Measurements from ENCODE around the gene USP33.
A peak's percentile ranks its signal among the peaks of the same experiment; 100 is the strongest.
"Not testable (repeated sequence)": the region's sequence is repeated elsewhere in the genome, so short reads cannot be mapped to it uniquely, and the experiment has no call there.

USP33 gene

GRCh38 chr1:77759071-77760028 lies at the start of gene USP33:
USP33 (minus strand) TSS chr1:77759852; CDS start chr1:77741697, 18,155 bp downstream.
- DNase-seq: peak; percentile 95

GRCh38 chr1:77803371-77803770 lies 43.7 kb upstream of the USP33 start:
- no peak for DNase-seq

GRCh38 chr1:77802026-77802425 lies 42.4 kb upstream of the USP33 start:
- DNase-seq: no peak

GRCh38 chr1:77797991-77798390 lies 38.3 kb upstream of the USP33 start:
- DNase-seq: no peak

GRCh38 chr1:77796695-77797405 lies 37.2 kb upstream of the USP33 start:
- peak; percentile 12 for DNase-seq

GRCh38 chr1:77794550-77794949 lies 34.9 kb upstream of the USP33 start:
- DNase-seq: no peak

GRCh38 chr1:77786093-77786741 lies 26.6 kb upstream of the USP33 start:
- not testable (repeated sequence) for DNase-seq

GRCh38 chr1:77783141-77783540 lies 23.5 kb upstream of the USP33 start:
- no peak for DNase-seq

- no peak for DNase-seq
These were observed 22.0 kb upstream of the USP33 start for GRCh38 chr1:77781683-77782082.

- peak; percentile 97 for DNase-seq
These were observed 20.1 kb upstream of the USP33 start, which contains the start of gene MIGA1 for GRCh38 chr1:77779529-77780281. MIGA1 (plus strand) TSS chr1:77779649; CDS start chr1:77783253, 3,604 bp downstream.

- DNase-seq: no peak
These were observed 16.5 kb upstream of the USP33 start for GRCh38 chr1:77776007-77776700.

GRCh38 chr1:77768006-77768405 lies 8.4 kb upstream of the USP33 start:
- DNase-seq: no peak

- DNase-seq: no peak
These were observed 2.4 kb upstream of the USP33 start for GRCh38 chr1:77762072-77762476.

GRCh38 chr1:77757603-77758002 lies 2.0 kb downstream of the USP33 start:
- no peak for DNase-seq

- DNase-seq: no peak
These were observed 2.5 kb downstream of the USP33 start for GRCh38 chr1:77757066-77757584.

- DNase-seq: no peak
These were observed 3.4 kb downstream of the USP33 start for GRCh38 chr1:77756052-77756754.

- DNase-seq: not testable (repeated sequence)
These were observed 10.2 kb downstream of the USP33 start for GRCh38 chr1:77749489-77749888.

GRCh38 chr1:77744576-77744975 lies 15.1 kb downstream of the USP33 start:
- DNase-seq: no peak

- DNase-seq: no peak
These were observed 17.6 kb downstream of the USP33 start for GRCh38 chr1:77742011-77742555.

- no peak for DNase-seq
These were observed 18.3 kb downstream of the USP33 start for GRCh38 chr1:77741316-77741715.

GRCh38 chr1:77739235-77739634 lies 20.4 kb downstream of the USP33 start:
- DNase-seq: peak; percentile 80
